COR-L47 (cell line): ENCODE data around the gene GOLGA7B.
A peak's percentile ranks its signal among the peaks of the same experiment; 100 is the strongest.
"Not testable (repeated sequence)": the region's sequence is repeated elsewhere in the genome, so short reads cannot be mapped to it uniquely, and the experiment has no call there.

Source experiments
- DNase-seq: peaks from one replicate; lab custom pipeline; 2025; lab: John Stamatoyannopoulos, UW

GOLGA7B gene

GRCh38 chr10:97831259-97831658 lies 18.4 kb upstream of the GOLGA7B start:
- no peak for DNase-seq

- DNase-seq, result no peak
These were observed 13.2 kb upstream of the GOLGA7B start for GRCh38 chr10:97836446-97836845.

GRCh38 chr10:97838091-97838490 lies 11.6 kb upstream of the GOLGA7B start:
- no peak for DNase-seq

- DNase-seq, result not testable (repeated sequence)
These were observed 8.5 kb upstream of the GOLGA7B start for GRCh38 chr10:97841166-97841565.

GRCh38 chr10:97842114-97842513 lies 7.5 kb upstream of the GOLGA7B start:
- DNase-seq, result not testable (repeated sequence)

GRCh38 chr10:97842656-97843280 lies 6.9 kb upstream of the GOLGA7B start:
- no peak for DNase-seq

GRCh38 chr10:97843281-97843671 lies 6.4 kb upstream of the GOLGA7B start:
- no peak for DNase-seq

GRCh38 chr10:97843972-97844371 lies 5.7 kb upstream of the GOLGA7B start:
- not testable (repeated sequence) for DNase-seq

- no peak for DNase-seq
These were observed 5.0 kb upstream of the GOLGA7B start for GRCh38 chr10:97844678-97845077.

GRCh38 chr10:97849103-97849686 lies 448 bp upstream of the GOLGA7B start:
- peak; percentile 21 for DNase-seq

- DNase-seq, result no peak
These were observed 803 bp downstream of the GOLGA7B start for GRCh38 chr10:97850446-97850845.

- DNase-seq, result no peak
These were observed 1.8 kb downstream of the GOLGA7B start for GRCh38 chr10:97851341-97852001.

GRCh38 chr10:97852277-97852676 lies 2.6 kb downstream of the GOLGA7B start:
- no peak for DNase-seq

- no peak for DNase-seq
These were observed 3.3 kb downstream of the GOLGA7B start for GRCh38 chr10:97852840-97853405.

- no peak for DNase-seq
These were observed 5.1 kb downstream of the GOLGA7B start for GRCh38 chr10:97854743-97855142.

- DNase-seq, result no peak
These were observed 8.4 kb downstream of the GOLGA7B start for GRCh38 chr10:97858001-97858439.

- DNase-seq, result no peak
These were observed 11.6 kb downstream of the GOLGA7B start for GRCh38 chr10:97861097-97861750.

GRCh38 chr10:97861924-97862323 lies 12.3 kb downstream of the GOLGA7B start:
- no peak for DNase-seq

GRCh38 chr10:97863808-97864207 lies 14.2 kb downstream of the GOLGA7B start:
- no peak for DNase-seq

- no peak for DNase-seq
These were observed 15.8 kb downstream of the GOLGA7B start for GRCh38 chr10:97865488-97865887.

GRCh38 chr10:97866524-97867219 lies 17.0 kb downstream of the GOLGA7B start:
- DNase-seq, result no peak

- DNase-seq, result no peak
These were observed 17.7 kb downstream of the GOLGA7B start for GRCh38 chr10:97867220-97867800.
